NT2/D1 (cell line): ENCODE measurements around the gene SLC25A13.
"Not testable (repeated sequence)": the region's sequence is repeated elsewhere in the genome, so short reads cannot be mapped to it uniquely, and the experiment has no call there.

ENCODE experiments used
- DNase-seq: peaks from one replicate; pipeline ENCODE4 v3.0.0-alpha.2; 2011; ENCODE audit warnings: low read depth, low spot score
- H3K27me3 ChIP-seq: 2 replicates; pipeline ENCODE4 v1.6.0; 2011; ENCODE audit warnings: mild to moderate bottlenecking; ENCODE audit not compliant: insufficient read length, insufficient read depth
- H3K36me3 ChIP-seq: 2 replicates; pipeline ENCODE4 v1.6.1; 2011; ENCODE audit warnings: mild to moderate bottlenecking, low read length, mixed read lengths; ENCODE audit not compliant: insufficient read depth, insufficient read length
- H3K4me1 ChIP-seq: 2 replicates; pipeline ENCODE4 v1.5.1; 2011; ENCODE audit not compliant: insufficient read depth, insufficient read length
- H3K4me3 ChIP-seq: 2 replicates; pipeline ENCODE4 v1.5.1; 2011; ENCODE audit warnings: low read depth; ENCODE audit not compliant: insufficient read length
- H3K9ac ChIP-seq: 2 replicates; pipeline ENCODE4 v1.6.0; 2011; ENCODE audit warnings: low read depth; ENCODE audit not compliant: insufficient read length
- H3K9me3 ChIP-seq: 2 replicates; pipeline ENCODE4 v1.5.1; 2011; ENCODE audit warnings: mild to moderate bottlenecking, low read length; ENCODE audit not compliant: insufficient read depth
- SUZ12 ChIP-seq: IDR thresholded peaks from 2 replicates; pipeline ENCODE4 v1.6.1; 2011; ENCODE audit not compliant: insufficient read length, insufficient read depth; ENCODE audit errors: extremely low read depth
- YY1 ChIP-seq: IDR thresholded peaks from 2 replicates; pipeline ENCODE4 v1.6.1; 2011; ENCODE audit not compliant: insufficient read length, insufficient read depth
- ZNF274 ChIP-seq: IDR thresholded peaks from 2 replicates; pipeline ENCODE4 v1.6.1; 2011; ENCODE audit warnings: mild to moderate bottlenecking, low read depth, low read length

The SLC25A13 gene

GRCh38 chr7:96177353-96177752, 144.5 kb downstream of the SLC25A13 start:
- H3K36me3 ChIP-seq: peaks cover 9% of the 10 kb centered on the region
- no peak overlapping the region for H3K4me3 ChIP-seq
- TF ChIP-seq SUZ12: no peak
- no peak for TF ChIP-seq ZNF274
- no peak for TF ChIP-seq YY1
- no peaks in the 10 kb centered on the region for H3K27me3 ChIP-seq
- no peaks in the 10 kb centered on the region for H3K4me1 ChIP-seq
- H3K9ac ChIP-seq: no peak overlapping the region
- no peak for DNase-seq
- no peaks in the 10 kb centered on the region for H3K9me3 ChIP-seq

DNA sequence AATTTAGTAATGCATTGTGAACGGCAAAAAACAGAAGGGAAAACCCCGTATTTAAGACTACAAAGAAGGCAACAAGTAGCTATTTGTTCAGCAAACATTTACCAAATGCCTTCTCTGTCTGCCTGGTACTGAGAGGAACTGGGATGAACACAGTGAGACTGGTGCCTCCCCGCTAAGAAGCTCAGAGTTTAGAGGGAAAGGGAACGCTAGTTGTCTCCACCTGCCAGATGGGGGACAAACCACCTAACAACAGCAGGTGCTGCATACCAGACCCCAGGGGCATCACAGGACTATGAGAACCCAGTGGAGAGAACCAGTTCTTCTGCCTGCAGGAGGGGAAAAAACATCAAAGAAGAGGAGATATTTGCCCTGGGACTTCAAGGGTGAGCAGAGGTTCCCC, 147.1 kb downstream of the SLC25A13 start:
- no peak overlapping the region for H3K9ac ChIP-seq
- no peaks in the 10 kb centered on the region for H3K27me3 ChIP-seq
- peaks cover 9% of the 10 kb centered on the region for H3K36me3 ChIP-seq
- H3K9me3 ChIP-seq: no peaks in the 10 kb centered on the region
- H3K4me1 ChIP-seq: no peaks in the 10 kb centered on the region
- H3K4me3 ChIP-seq: no peak overlapping the region
- no peak for TF ChIP-seq SUZ12
- TF ChIP-seq ZNF274: no peak
- no peak for TF ChIP-seq YY1
- DNase-seq: no peak

GRCh38 chr7:96173781-96174180, 148.1 kb downstream of the SLC25A13 start:
- H3K9ac ChIP-seq: no peak overlapping the region
- DNase-seq: no peak
- H3K9me3 ChIP-seq: no peaks in the 10 kb centered on the region
- H3K4me1 ChIP-seq: no peaks in the 10 kb centered on the region
- no peaks in the 10 kb centered on the region for H3K27me3 ChIP-seq
- TF ChIP-seq YY1 (no peak), ZNF274 (no peak), SUZ12 (no peak)
- H3K36me3 ChIP-seq: peaks cover 11% of the 10 kb centered on the region
- H3K4me3 ChIP-seq: no peak overlapping the region

GRCh38 chr7:96169439-96169838, 152.5 kb downstream of the SLC25A13 start:
- H3K4me3 ChIP-seq: no peak overlapping the region
- H3K4me1 ChIP-seq: no peaks in the 10 kb centered on the region
- no peak overlapping the region for H3K9ac ChIP-seq
- peaks cover 6% of the 10 kb centered on the region for H3K36me3 ChIP-seq
- no peaks in the 10 kb centered on the region for H3K27me3 ChIP-seq
- TF ChIP-seq ZNF274: no peak
- TF ChIP-seq SUZ12: no peak
- no peak for TF ChIP-seq YY1
- no peak for DNase-seq
- H3K9me3 ChIP-seq: no peaks in the 10 kb centered on the region

DNA sequence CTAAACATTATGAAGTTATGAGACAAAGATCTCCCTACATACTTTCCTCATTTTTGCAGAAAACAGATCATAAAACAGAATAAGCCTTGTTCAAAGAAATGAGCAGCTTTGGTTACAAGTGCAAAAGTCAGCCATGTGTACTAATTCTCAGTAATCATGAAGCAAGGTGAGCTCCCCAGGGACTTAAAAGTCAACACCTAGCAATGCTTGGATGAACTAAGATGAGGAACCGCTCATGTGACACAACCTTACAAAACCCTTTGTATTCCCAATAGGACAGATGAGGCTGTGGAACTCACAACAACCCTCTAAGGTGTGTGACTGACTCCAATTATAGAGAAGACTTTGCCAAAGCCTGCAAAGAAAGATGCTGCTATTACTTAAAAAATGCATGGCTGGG, 154.5 kb downstream of the SLC25A13 start:
- Histone ChIP-seq H3K27me3 (no peaks in the 10 kb centered on the region), H3K36me3 (peaks cover 2% of the 10 kb centered on the region)
- DNase-seq: no peak

DNA sequence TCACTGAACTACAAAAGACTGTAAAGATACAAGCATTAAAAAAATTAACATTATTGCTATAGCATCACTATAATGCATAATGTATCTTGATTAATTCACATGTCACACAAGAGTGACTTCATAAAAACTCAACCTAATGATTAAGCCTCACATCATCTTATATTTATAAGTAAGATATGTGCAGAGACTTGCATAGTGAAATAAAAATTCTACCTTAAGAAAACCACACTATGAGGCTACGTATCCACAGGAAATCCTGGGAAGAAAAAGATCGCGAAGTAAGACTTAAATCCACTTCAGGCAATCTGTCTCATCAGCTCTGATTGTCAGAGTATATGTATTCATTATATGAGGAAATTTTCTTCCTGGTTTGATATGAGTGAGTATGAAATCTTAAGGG, 160.0 kb downstream of the SLC25A13 start:
- H3K27me3 ChIP-seq: no peaks in the 10 kb centered on the region
- H3K36me3 ChIP-seq: no peaks in the 10 kb centered on the region
- H3K4me1 ChIP-seq: no peaks in the 10 kb centered on the region
- no peak overlapping the region for H3K9ac ChIP-seq
- DNase-seq: no peak
- no peak overlapping the region for H3K4me3 ChIP-seq
- no peaks in the 10 kb centered on the region for H3K9me3 ChIP-seq
- no peak for TF ChIP-seq YY1
- TF ChIP-seq ZNF274: no peak
- TF ChIP-seq SUZ12: no peak

More for the DNA sequence above, 154.5 kb downstream of the SLC25A13 start:
- H3K9ac ChIP-seq: no peak overlapping the region
- H3K9me3 ChIP-seq: no peaks in the 10 kb centered on the region
- H3K4me3 ChIP-seq: no peak overlapping the region
- TF ChIP-seq SUZ12: no peak
- no peak for TF ChIP-seq ZNF274
- H3K4me1 ChIP-seq: no peaks in the 10 kb centered on the region

DNA sequence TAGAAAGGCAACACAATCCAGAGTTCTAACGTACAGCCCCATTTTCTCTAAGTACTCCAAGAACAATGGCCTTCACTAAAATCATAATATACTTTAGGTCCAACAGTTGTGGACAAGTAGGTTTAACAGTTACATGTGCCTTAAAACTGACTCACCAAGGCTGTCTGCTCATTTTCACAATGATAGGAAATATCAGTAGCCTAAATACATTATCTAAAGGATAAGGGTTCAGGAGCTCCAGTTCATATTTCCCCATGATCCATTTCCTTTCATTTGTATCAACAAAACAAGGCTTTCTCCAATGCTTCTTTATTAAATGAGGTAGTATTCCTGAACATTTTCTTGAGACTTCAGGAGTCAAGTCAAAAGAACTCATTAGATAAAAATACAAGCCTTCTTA, 164.0 kb downstream of the SLC25A13 start:
- H3K4me3 ChIP-seq: no peak overlapping the region
- no peaks in the 10 kb centered on the region for H3K36me3 ChIP-seq
- H3K4me1 ChIP-seq: no peaks in the 10 kb centered on the region
- H3K9me3 ChIP-seq: no peaks in the 10 kb centered on the region
- DNase-seq: no peak
- TF ChIP-seq YY1 (no peak), SUZ12 (no peak)
- H3K9ac ChIP-seq: no peak overlapping the region
- H3K27me3 ChIP-seq: no peaks in the 10 kb centered on the region

GRCh38 chr7:96154506-96154905, 167.4 kb downstream of the SLC25A13 start:
- H3K4me1 ChIP-seq, H3K9ac ChIP-seq, H3K9me3 ChIP-seq, H3K36me3 ChIP-seq, H3K27me3 ChIP-seq, H3K4me3 ChIP-seq, DNase-seq: not testable (repeated sequence)
